HUES48 (cell line): ENCODE measurements around the gene DPH5.
"Not testable (repeated sequence)": the region's sequence is repeated elsewhere in the genome, so short reads cannot be mapped to it uniquely, and the experiment has no call there.

Experiments
- H3K27ac ChIP-seq: one replicate; pipeline ENCODE4 v1.7.0; 2013; ENCODE audit warnings: low read depth, low read length, inconsistent platforms
- H3K27me3 ChIP-seq: 2 replicates; pipeline ENCODE4 v1.6.1; 2013; ENCODE audit warnings: mild to moderate bottlenecking, low read length; ENCODE audit not compliant: control insufficient read depth, insufficient read depth
- H3K36me3 ChIP-seq: 2 replicates; pipeline ENCODE4 v1.6.1; 2013; ENCODE audit warnings: low read length; ENCODE audit not compliant: control insufficient read depth, insufficient read depth
- H3K4me1 ChIP-seq: 2 replicates; pipeline ENCODE4 v1.6.1; 2013; ENCODE audit warnings: mild to moderate bottlenecking, low read length; ENCODE audit not compliant: control insufficient read depth, insufficient read depth
- H3K4me3 ChIP-seq: 2 replicates; pipeline ENCODE4 v1.5.1; 2013; ENCODE audit warnings: mild to moderate bottlenecking, low read depth, low read length
- H3K9ac ChIP-seq: 2 replicates; pipeline ENCODE4 v1.6.1; 2013; ENCODE audit warnings: mild to moderate bottlenecking, low read depth, low read length, moderate library complexity
- H3K9me3 ChIP-seq: 2 replicates; pipeline ENCODE4 v1.6.1; 2013; ENCODE audit warnings: low read length; ENCODE audit not compliant: control insufficient read depth, insufficient read depth

Gene DPH5

DNA sequence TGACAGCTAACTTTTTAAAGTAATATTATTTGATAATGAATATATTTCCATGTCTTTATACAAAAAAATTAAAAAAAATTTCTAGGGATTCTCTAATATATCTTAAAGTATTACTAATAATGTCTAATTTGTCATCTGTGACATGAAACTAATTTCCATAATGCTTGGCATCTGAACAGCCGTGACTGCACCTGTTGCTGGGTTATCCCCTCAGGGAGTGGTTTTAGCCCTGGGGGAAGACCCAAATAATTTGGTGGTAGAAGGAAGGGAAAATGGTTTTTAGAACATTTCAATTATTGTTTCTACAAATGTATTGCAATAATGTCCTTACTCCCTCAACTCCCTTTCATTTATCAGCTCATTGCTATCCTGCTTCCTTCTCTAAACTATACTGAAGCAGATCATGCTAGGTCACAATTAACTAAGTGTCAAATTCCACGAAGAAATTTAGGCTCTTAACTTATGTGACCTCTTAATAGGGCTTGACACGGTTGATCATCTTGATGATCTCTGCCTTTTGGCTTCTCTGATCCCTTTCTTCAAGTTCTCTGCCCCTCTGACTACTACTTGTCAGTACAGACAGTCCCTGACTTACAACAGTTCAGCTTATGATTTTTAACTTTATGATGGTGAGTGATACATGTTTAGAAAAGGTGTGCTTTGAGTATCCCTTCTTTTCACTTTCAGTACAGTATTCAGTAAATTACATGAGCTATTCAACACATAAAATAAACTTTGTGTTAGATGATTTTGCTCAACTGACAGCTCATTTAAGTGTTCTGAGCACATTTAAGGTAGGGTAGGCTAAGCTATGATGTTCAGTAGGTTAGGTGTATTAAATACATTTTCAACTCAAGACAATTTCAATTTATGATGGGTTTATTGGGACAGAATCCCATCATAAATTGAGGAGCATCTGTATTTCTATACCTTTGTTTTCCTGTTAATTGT lies 26.4 kb upstream of the DPH5 start:
- Histone ChIP-seq H3K27me3 (no peaks in the 10 kb centered on the region), H3K9ac (no peak overlapping the region), H3K4me1 (no peaks in the 10 kb centered on the region), H3K36me3 (no peaks in the 10 kb centered on the region), H3K9me3 (no peaks in the 10 kb centered on the region), H3K4me3 (no peak overlapping the region), H3K27ac (no peak overlapping the region)

DNA sequence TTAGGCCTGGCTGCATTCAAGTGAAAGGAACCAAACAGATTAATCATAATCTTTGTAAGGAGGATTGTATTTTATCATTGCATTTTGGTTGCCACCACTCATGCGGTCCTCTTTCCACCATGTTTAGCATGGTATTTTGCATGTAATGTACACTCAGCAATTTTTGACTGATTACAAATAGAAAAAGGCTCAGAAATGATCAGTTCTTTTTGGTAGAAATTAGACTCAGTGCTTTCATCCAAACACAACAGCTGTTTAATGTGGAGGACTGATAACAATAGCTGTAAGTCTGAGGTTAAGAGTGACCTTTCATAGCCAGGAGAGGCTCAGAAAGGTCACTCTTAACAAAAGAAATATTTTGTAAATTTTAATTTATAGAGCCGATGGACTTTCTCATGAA lies 25.3 kb upstream of the DPH5 start:
- H3K27me3 ChIP-seq = no peaks in the 10 kb centered on the region
- no peak overlapping the region for H3K9ac ChIP-seq
- no peak overlapping the region for H3K27ac ChIP-seq
- no peaks in the 10 kb centered on the region for H3K36me3 ChIP-seq
- H3K4me3 ChIP-seq = no peak overlapping the region
- H3K9me3 ChIP-seq = no peaks in the 10 kb centered on the region
- no peaks in the 10 kb centered on the region for H3K4me1 ChIP-seq

DNA sequence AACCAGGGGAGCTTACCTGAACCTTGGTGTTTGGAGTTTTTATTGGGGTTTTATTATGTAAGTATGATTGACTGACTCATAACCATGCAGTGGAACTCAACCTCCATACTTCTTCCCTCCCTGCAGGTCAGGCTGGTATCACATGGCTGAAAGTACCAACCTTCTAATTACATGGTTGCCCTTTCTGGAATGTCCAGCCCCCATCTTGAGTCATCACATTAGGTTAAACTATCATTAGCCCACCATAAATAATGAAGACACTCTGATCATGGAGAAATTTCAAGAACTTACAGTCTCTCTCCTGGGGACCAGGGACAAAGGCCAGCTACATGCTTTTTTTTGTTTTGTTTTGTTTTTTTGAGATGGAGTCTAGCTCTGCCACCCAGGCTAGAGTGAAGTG lies 19.2 kb upstream of the DPH5 start:
- Histone ChIP-seq H3K4me3 (no peak overlapping the region), H3K27me3 (no peaks in the 10 kb centered on the region), H3K9me3 (peaks cover 10% of the 10 kb centered on the region), H3K27ac (no peak overlapping the region), H3K9ac (no peak overlapping the region), H3K36me3 (peaks cover 1% of the 10 kb centered on the region; the same call in 1 of the 2 replicates), H3K4me1 (no peaks in the 10 kb centered on the region)

- Histone ChIP-seq H3K4me3 (no peak overlapping the region), H3K27me3 (no peaks in the 10 kb centered on the region), H3K27ac (no peak overlapping the region), H3K36me3 (peaks cover 4% of the 10 kb centered on the region; the same call in 1 of the 2 replicates), H3K9me3 (peaks cover 14% of the 10 kb centered on the region), H3K4me1 (no peaks in the 10 kb centered on the region), H3K9ac (no peak overlapping the region)
Observed at GRCh38 chr1:101044259-101044658, 18.7 kb upstream of the DPH5 start.

DNA sequence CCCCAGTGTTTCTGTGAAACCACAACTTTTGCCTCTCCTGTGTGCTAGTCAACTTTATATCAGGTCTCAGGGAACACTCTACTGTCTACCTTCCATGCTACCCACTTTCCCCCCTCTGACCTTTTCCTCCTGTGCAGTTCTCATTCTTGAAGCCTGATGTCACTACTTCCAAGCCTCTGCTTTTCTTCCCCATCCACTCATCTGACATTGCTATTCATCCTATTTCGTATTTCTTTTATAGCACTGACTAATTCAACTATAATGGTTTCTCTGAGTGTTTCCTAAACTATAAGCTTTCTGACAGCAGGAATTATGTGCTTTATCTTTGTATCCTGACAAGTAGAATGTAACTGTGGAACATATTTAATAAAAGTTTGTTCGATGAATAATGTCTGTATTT lies 18.2 kb upstream of the DPH5 start:
- H3K27ac ChIP-seq = no peak overlapping the region
- H3K36me3 ChIP-seq = peaks cover 7% of the 10 kb centered on the region; the same call in 1 of the 2 replicates
- no peaks in the 10 kb centered on the region for H3K4me1 ChIP-seq
- peaks cover 19% of the 10 kb centered on the region for H3K9me3 ChIP-seq
- no peak overlapping the region for H3K4me3 ChIP-seq
- H3K27me3 ChIP-seq = no peaks in the 10 kb centered on the region
- no peak overlapping the region for H3K9ac ChIP-seq

- no peak overlapping the region for H3K4me3 ChIP-seq
- H3K9ac ChIP-seq = no peak overlapping the region
- H3K36me3 ChIP-seq = peaks cover 14% of the 10 kb centered on the region; the same call in 1 of the 2 replicates
- no peaks in the 10 kb centered on the region for H3K4me1 ChIP-seq
- H3K27ac ChIP-seq = no peak overlapping the region
- no peaks in the 10 kb centered on the region for H3K27me3 ChIP-seq
- peaks cover 25% of the 10 kb centered on the region for H3K9me3 ChIP-seq
Observed at GRCh38 chr1:101041300-101041699, 15.7 kb upstream of the DPH5 start.

DNA sequence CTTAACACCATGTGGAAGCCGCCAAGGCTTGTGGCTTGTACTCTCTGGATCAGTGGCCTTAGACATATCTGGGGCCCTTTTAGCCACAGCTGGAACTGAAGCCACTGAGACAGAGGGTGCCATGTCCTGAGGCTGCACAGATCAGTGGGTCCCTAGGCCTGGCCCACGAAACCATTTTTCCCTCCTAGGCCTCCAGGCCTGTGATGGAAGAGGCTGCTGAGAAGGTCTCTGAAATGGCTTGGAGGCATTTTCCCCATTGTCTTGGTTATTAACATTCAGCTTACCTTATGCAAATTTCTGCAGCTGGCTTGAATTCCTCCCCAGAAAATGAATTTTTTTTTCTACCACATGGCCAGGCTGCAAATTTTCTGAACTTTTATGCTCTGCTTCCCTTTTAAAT lies 15.1 kb upstream of the DPH5 start:
- Histone ChIP-seq H3K36me3 (peaks cover 14% of the 10 kb centered on the region; the same call in 1 of the 2 replicates), H3K27ac (no peak overlapping the region), H3K9ac (no peak overlapping the region)

GRCh38 chr1:101039245-101039644 lies 13.7 kb upstream of the DPH5 start:
- Histone ChIP-seq H3K27me3 (no peaks in the 10 kb centered on the region), H3K36me3 (peaks cover 14% of the 10 kb centered on the region; the same call in 1 of the 2 replicates), H3K9ac (no peak overlapping the region), H3K27ac (no peak overlapping the region), H3K4me1 (no peaks in the 10 kb centered on the region), H3K4me3 (no peak overlapping the region), H3K9me3 (peaks cover 25% of the 10 kb centered on the region)

More for the DNA sequence above, 15.1 kb upstream of the DPH5 start:
- no peak overlapping the region for H3K4me3 ChIP-seq
- peaks cover 25% of the 10 kb centered on the region for H3K9me3 ChIP-seq
- H3K4me1 ChIP-seq = no peaks in the 10 kb centered on the region
- H3K27me3 ChIP-seq = no peaks in the 10 kb centered on the region

DNA sequence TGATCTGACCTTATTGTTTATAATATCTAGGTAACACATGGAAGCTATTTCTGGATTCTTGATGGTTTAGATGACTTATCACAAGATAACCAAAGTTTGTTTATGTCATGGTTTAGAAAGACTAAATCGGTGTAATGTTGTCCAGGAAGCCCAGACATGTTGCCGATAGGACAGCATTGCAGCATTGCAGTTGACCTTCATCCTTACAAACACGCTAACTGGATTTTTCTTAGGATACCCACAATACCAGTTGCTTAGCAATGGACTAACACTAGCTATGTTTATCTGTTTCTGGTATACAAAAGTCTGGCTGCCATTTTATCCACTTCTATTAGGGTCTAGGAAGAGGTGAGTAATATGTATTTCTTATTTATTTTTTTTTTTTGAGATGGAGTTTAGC lies 11.7 kb upstream of the DPH5 start:
- Histone ChIP-seq H3K4me3 (no peak overlapping the region), H3K27ac (no peak overlapping the region), H3K36me3 (peaks cover 14% of the 10 kb centered on the region; the same call in 1 of the 2 replicates), H3K9ac (no peak overlapping the region), H3K27me3 (no peaks in the 10 kb centered on the region), H3K4me1 (no peaks in the 10 kb centered on the region), H3K9me3 (peaks cover 25% of the 10 kb centered on the region)

GRCh38 chr1:101033017-101033416 lies 7.4 kb upstream of the DPH5 start:
- H3K27me3 ChIP-seq = no peaks in the 10 kb centered on the region
- H3K4me3 ChIP-seq = no peak overlapping the region
- H3K9ac ChIP-seq = no peak overlapping the region
- H3K27ac ChIP-seq = no peak overlapping the region
- no peaks in the 10 kb centered on the region for H3K4me1 ChIP-seq
- no peaks in the 10 kb centered on the region for H3K9me3 ChIP-seq
- peaks cover 10% of the 10 kb centered on the region for H3K36me3 ChIP-seq

GRCh38 chr1:101032129-101032528 lies 6.5 kb upstream of the DPH5 start:
- not testable (repeated sequence) for H3K27me3 ChIP-seq, H3K9ac ChIP-seq, H3K4me1 ChIP-seq, H3K27ac ChIP-seq, H3K9me3 ChIP-seq, H3K4me3 ChIP-seq, H3K36me3 ChIP-seq
